GM12892 (cell line): ENCODE measurements around the gene TGOLN2. TPM values are rescaled to one million over a fixed set of nuclear protein-coding genes. Genes with fewer than 3 reads are reported as not detected.
"Not testable (repeated sequence)": the region's sequence is repeated elsewhere in the genome, so short reads cannot be mapped to it uniquely, and the experiment has no call there.

Experiments
- DNase-seq: peaks from one replicate; pipeline ENCODE4 v3.0.0; 2011; ENCODE audit not compliant: insufficient read length
- FAIRE-seq: peaks from 2 replicates; lab custom pipeline; 2011; peaks lifted over from hg19 to GRCh38; lab: Jason Lieb, UNC
- POLR2A ChIP-seq: IDR thresholded peaks from 2 replicates; pipeline ENCODE4 v1.6.1; 2011; ENCODE audit warnings: low read depth, low read length, control low read depth
- POLR2AphosphoS5 ChIP-seq: IDR thresholded peaks from 2 replicates; pipeline ENCODE4 v1.6.1; 2011; ENCODE audit warnings: low read depth, low read length, control low read depth
- TAF1 ChIP-seq: IDR thresholded peaks from 2 replicates; pipeline ENCODE4 v1.6.1; 2011; ENCODE audit warnings: low read depth, mild to moderate bottlenecking, control low read depth, low read length, borderline replicate concordance
- polyA plus RNA-seq: library from polyadenylated mRNA; unstranded; fragments of >200 nt; gene quantifications from one replicate; pipeline ENCODE4 v1.2.1, GENCODE V29; 2012; ENCODE audit warnings: missing spikeins, inconsistent platforms; ENCODE audit not compliant: missing spikeins

The TGOLN2 gene
- 46.3 TPM for polyA plus RNA-seq

DNA sequence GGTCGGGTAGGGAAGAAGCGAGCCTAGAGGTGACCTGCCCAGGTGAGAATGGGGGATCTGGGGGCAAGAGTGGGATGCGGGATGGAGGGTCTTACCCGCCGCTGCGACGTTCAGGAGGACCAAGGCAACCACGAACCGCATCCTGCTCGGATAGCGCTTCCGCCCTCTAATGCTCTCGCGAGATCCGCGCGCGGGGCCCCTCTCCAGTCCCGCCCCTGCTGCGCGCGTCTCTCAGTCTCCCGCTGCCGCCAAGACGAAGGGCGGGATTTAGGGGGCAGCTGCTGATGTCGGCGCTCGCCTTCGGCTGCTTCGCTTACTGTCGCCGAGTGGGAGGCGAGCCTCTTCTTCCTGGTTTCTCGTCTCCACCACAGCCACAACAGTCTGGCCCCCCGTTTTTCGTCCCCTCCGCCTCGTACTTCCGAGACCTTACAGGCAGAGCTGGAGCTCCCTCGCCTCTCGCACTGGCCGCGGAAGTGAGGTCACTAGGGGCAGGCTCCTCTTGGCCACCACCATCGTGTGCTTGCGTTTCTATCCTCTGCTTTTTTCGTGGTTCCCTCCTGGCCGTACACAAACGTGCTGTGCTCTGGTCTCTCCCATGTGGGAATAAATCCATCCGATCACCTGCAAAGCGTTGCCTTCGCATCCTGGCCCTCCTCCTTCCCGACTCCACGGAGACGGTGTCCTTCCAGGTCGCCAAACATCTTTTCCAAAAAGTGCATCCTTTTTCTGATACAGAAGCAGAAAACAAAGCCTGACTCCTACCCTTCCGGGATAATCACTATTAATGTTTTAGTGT is at the start of gene TGOLN2:
TGOLN2 (minus strand) TSS at position 168 of the 796 bp plus-strand sequence; CDS start at position 141, 27 bp downstream.
- FAIRE-seq = peak; percentile 91
- peak; percentile 92 for DNase-seq
- TF ChIP-seq TAF1 (peak; percentile 86), POLR2AphosphoS5 (peak; percentile 98), POLR2A (peak; percentile 99)

- no peak for TF ChIP-seq POLR2A
- no peak for TF ChIP-seq POLR2AphosphoS5
- no peak for TF ChIP-seq TAF1
- FAIRE-seq (no peak), DNase-seq (no peak)
Measured at GRCh38 chr2:85377083-85377482, 49.3 kb upstream of the TGOLN2 start.

DNA sequence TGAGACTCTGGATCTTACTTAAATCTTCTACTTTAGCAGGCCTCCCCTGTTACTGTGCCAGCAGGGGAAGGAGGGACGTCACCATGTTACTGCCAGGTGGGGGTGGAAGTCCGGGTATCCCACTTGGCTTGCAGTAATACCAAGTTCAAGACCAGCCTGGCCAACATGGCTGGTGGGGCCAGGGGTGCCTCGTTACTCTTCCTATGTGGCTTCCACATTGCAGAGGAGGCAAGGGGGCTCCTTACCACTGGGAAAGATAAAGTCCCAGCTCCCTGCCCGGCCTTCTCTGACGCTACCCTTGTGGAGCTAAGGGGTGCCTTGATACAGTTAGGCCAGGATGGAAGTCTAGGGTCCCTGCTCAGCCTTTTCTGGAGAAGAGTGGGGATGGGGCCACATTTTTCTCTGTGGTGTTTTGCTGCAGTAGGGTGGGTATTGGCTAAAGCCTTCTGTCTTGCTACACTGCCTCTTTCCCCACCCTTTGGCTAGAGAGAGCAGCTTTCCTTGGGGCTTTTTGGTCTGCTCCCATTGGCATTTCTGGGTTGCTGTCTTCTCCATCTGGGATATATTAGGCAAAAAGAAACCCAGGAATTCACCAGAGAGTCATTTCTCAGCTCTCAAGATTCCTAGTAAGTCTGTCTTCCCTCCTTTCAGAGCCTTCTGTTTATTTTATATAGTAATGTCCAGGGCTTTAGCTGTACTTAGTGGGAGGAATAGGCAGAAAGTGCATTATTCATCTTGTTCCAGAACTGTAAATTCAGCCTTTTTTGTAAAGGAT is 48.7 kb upstream of the TGOLN2 start:
- no peak for FAIRE-seq
- DNase-seq = no peak
- no peak for TF ChIP-seq POLR2AphosphoS5
- TF ChIP-seq POLR2A = no peak
- TF ChIP-seq TAF1 = no peak

DNA sequence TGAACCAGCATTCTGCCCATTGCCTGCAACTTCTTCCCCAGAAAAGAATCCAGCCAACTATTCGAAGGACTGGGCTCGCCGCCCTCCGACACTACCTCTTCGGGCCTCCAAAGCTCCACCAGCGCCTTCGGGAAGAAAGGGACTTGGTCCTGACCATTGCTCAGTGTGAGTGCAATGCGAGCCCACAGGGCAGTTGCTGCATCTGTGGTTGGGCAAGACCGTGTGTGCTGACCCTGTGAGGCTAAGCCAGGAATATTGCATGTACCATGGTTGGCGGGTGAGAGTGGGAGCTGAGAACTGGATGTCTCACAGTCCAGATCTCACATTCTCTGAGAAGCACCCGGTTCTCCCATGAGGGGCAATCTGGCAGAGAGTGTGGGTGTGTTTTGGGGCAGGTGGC is 43.3 kb upstream of the TGOLN2 start:
- DNase-seq = no peak
- TF ChIP-seq POLR2AphosphoS5 (no peak), TAF1 (no peak)
- FAIRE-seq = no peak

- TF ChIP-seq POLR2A = no peak
- TF ChIP-seq TAF1 = no peak
- TF ChIP-seq POLR2AphosphoS5 = no peak
- no peak for FAIRE-seq
- DNase-seq = no peak
Measured at GRCh38 chr2:85369500-85369899, 41.7 kb upstream of the TGOLN2 start.

- DNase-seq (no peak), FAIRE-seq (no peak)
Measured at GRCh38 chr2:85368921-85369320, 41.1 kb upstream of the TGOLN2 start.

GRCh38 chr2:85367180-85367579 is 39.4 kb upstream of the TGOLN2 start:
- no peak for DNase-seq
- FAIRE-seq = no peak
- TF ChIP-seq POLR2A (no peak), POLR2AphosphoS5 (no peak), TAF1 (no peak)

More at GRCh38 chr2:85368921-85369320, 41.1 kb upstream of the TGOLN2 start:
- no peak for TF ChIP-seq TAF1
- no peak for TF ChIP-seq POLR2A
- TF ChIP-seq POLR2AphosphoS5 = no peak

GRCh38 chr2:85362653-85363387 is 35.0 kb upstream of the TGOLN2 start:
- DNase-seq, FAIRE-seq: not testable (repeated sequence)

- no peak for TF ChIP-seq TAF1
- TF ChIP-seq POLR2A = no peak
- TF ChIP-seq POLR2AphosphoS5 = no peak
- FAIRE-seq (no peak), DNase-seq (no peak)
Measured at GRCh38 chr2:85357736-85358135, 29.9 kb upstream of the TGOLN2 start.

- TF ChIP-seq POLR2A (no peak), POLR2AphosphoS5 (no peak), TAF1 (no peak)
- FAIRE-seq (no peak), DNase-seq (no peak)
Measured at GRCh38 chr2:85356186-85356585, 28.4 kb upstream of the TGOLN2 start.

GRCh38 chr2:85355521-85355920 is 27.7 kb upstream of the TGOLN2 start:
- DNase-seq (no peak), FAIRE-seq (no peak)
- TF ChIP-seq TAF1 (no peak), POLR2A (no peak), POLR2AphosphoS5 (no peak)

GRCh38 chr2:85355073-85355410 is 27.3 kb upstream of the TGOLN2 start:
- FAIRE-seq (no peak), DNase-seq (no peak)

More at GRCh38 chr2:85355073-85355410, 27.3 kb upstream of the TGOLN2 start:
- TF ChIP-seq POLR2A (no peak), TAF1 (no peak), POLR2AphosphoS5 (no peak)
